ENCODE results near the gene DAPK1.

The DAPK1 gene

GRCh38 chr9:87497604-87498045, at the start of gene DAPK1:
Gene DAPK1 (plus strand): TSS chr9:87497867. CDS start chr9:87499078, 1,211 bp downstream.
- peak; percentile 84 to 91 (median 86) for DNase-seq

- DNase-seq, result no peak
Observed at GRCh38 chr9:87451149-87451548, 46.5 kb upstream of the DAPK1 start.

- no peak for DNase-seq
Observed at GRCh38 chr9:87455407-87455806, 42.3 kb upstream of the DAPK1 start.

GRCh38 chr9:87461256-87461655, 36.4 kb upstream of the DAPK1 start:
- no peak for DNase-seq

GRCh38 chr9:87464110-87464991, 33.3 kb upstream of the DAPK1 start:
- peak; percentile 68 to 87 (median 76) for DNase-seq

- DNase-seq, result no peak
Observed at GRCh38 chr9:87464992-87465378, 32.7 kb upstream of the DAPK1 start.

GRCh38 chr9:87465816-87466215, 31.9 kb upstream of the DAPK1 start:
- no peak for DNase-seq

GRCh38 chr9:87467187-87467586, 30.5 kb upstream of the DAPK1 start:
- DNase-seq, result no peak

GRCh38 chr9:87469793-87470465, 27.7 kb upstream of the DAPK1 start:
- no peak for DNase-seq

GRCh38 chr9:87471746-87472145, 25.9 kb upstream of the DAPK1 start:
- no peak for DNase-seq

GRCh38 chr9:87475463-87475862, 22.2 kb upstream of the DAPK1 start:
- DNase-seq, result no peak

GRCh38 chr9:87478226-87478992, 19.3 kb upstream of the DAPK1 start:
- DNase-seq, result peak; percentile 52 to 63 (median 55)

GRCh38 chr9:87479801-87480201, 17.9 kb upstream of the DAPK1 start:
- DNase-seq, result peak; percentile 91 to 94 (median 92)

GRCh38 chr9:87481890-87482855, 15.5 kb upstream of the DAPK1 start:
- DNase-seq, result no peak

- DNase-seq, result no peak
Observed at GRCh38 chr9:87490225-87490624, 7.4 kb upstream of the DAPK1 start.

- no peak for DNase-seq
Observed at GRCh38 chr9:87490907-87491306, 6.8 kb upstream of the DAPK1 start.

- peak in 1 of 3 donors; percentile 29 for DNase-seq
Observed at GRCh38 chr9:87491523-87491922, 6.1 kb upstream of the DAPK1 start.

- DNase-seq, result no peak
Observed at GRCh38 chr9:87492642-87493041, 5.0 kb upstream of the DAPK1 start.

- DNase-seq, result peak; percentile 73 to 75 (median 74)
Observed at GRCh38 chr9:87494970-87495471, 2.6 kb upstream of the DAPK1 start.

GRCh38 chr9:87497080-87497603, 525 bp upstream of the DAPK1 start:
- no peak for DNase-seq

- DNase-seq, result peak; percentile 55 to 74 (median 63)
Observed at GRCh38 chr9:87498046-87498810, 561 bp downstream of the DAPK1 start.
